NCI-H146 (cell line): ENCODE data around the gene PPARG.

Source experiments
- DNase-seq: peaks from one replicate; lab custom pipeline; 2025; lab: John Stamatoyannopoulos, UW

The PPARG gene

GRCh38 chr3:12345141-12345561, 56.3 kb downstream of the PPARG start:
- no peak for DNase-seq

- no peak for DNase-seq
These were observed 57.0 kb downstream of the PPARG start for GRCh38 chr3:12345584-12346494.

- DNase-seq = no peak
These were observed 58.4 kb downstream of the PPARG start for GRCh38 chr3:12347301-12347700.

GRCh38 chr3:12349895-12350811, 61.3 kb downstream of the PPARG start:
- DNase-seq = no peak

GRCh38 chr3:12351145-12351544, 62.3 kb downstream of the PPARG start:
- no peak for DNase-seq

- DNase-seq = no peak
These were observed 63.4 kb downstream of the PPARG start for GRCh38 chr3:12352253-12352652.

- no peak for DNase-seq
These were observed 63.9 kb downstream of the PPARG start for GRCh38 chr3:12352755-12353154.

GRCh38 chr3:12353796-12354525, 65.1 kb downstream of the PPARG start:
- DNase-seq = no peak

GRCh38 chr3:12356175-12356574, 67.3 kb downstream of the PPARG start:
- no peak for DNase-seq

- DNase-seq = no peak
These were observed 68.1 kb downstream of the PPARG start for GRCh38 chr3:12356996-12357395.

- no peak for DNase-seq
These were observed 68.6 kb downstream of the PPARG start for GRCh38 chr3:12357456-12357855.

GRCh38 chr3:12363397-12364195, 74.7 kb downstream of the PPARG start:
- no peak for DNase-seq

GRCh38 chr3:12367346-12367745, 78.5 kb downstream of the PPARG start:
- DNase-seq = no peak

- DNase-seq = no peak
These were observed 80.2 kb downstream of the PPARG start for GRCh38 chr3:12369029-12369428.

GRCh38 chr3:12369598-12369997, 80.7 kb downstream of the PPARG start:
- DNase-seq = no peak

- DNase-seq = no peak
These were observed 81.9 kb downstream of the PPARG start for GRCh38 chr3:12370758-12371157.

- no peak for DNase-seq
These were observed 82.8 kb downstream of the PPARG start for GRCh38 chr3:12371525-12372140.

GRCh38 chr3:12372741-12373280, 83.9 kb downstream of the PPARG start:
- no peak for DNase-seq

- no peak for DNase-seq
These were observed 86.7 kb downstream of the PPARG start for GRCh38 chr3:12375572-12375971.

- no peak for DNase-seq
These were observed 91.0 kb downstream of the PPARG start for GRCh38 chr3:12379640-12380429.
